GM12891 (cell line): ENCODE data around the gene INTS4.
"Not testable (repeated sequence)": the region's sequence is repeated elsewhere in the genome, so short reads cannot be mapped to it uniquely, and the experiment has no call there.

ENCODE experiments used
- POLR2A ChIP-seq: IDR thresholded peaks from 2 replicates; pipeline ENCODE4 v1.6.1; 2011; ENCODE audit warnings: low read depth, low read length, control low read depth
- POLR2AphosphoS5 ChIP-seq: IDR thresholded peaks from 2 replicates; pipeline ENCODE4 v1.6.1; 2011; ENCODE audit warnings: low read depth, low read length, control low read depth
- TAF1 ChIP-seq: IDR thresholded peaks from 2 replicates; pipeline ENCODE4 v1.6.1; 2011; ENCODE audit warnings: low read depth, low read length, control low read depth

- TF ChIP-seq POLR2AphosphoS5, POLR2A, TAF1: not testable (repeated sequence)
These were observed 83.6 kb downstream of the INTS4 start for GRCh38 chr11:77910828-77911227.
